Spleen (tissue), 11 donors: ENCODE data around the gene SCGB1D1. TPM values are rescaled to one million over a fixed set of nuclear protein-coding genes. Genes with fewer than 3 reads are reported as not detected.

Source experiments
- DNase-seq: peaks from one replicate; pipeline ENCODE4 v3.0.0-alpha.2; 2020
- H3K27ac ChIP-seq, 8 donors: fragments of 200-600 bp; sonication (generic) in 7 of 8; 1 replicate in 4 of 8; 2 replicates in 4 of 8; pipeline versions ENCODE4 v1.5.0 to v1.8.0; 2016 to 2021; ENCODE audit warnings: inconsistent platforms in 4 of 8, mild to moderate bottlenecking in 4 of 8, moderate library complexity in 1 of 8
- H3K27me3 ChIP-seq, 7 donors: fragments of 200-600 bp; sonication (generic) in 6 of 7; replicated peaks in 1 of 7; 1 replicate in 4 of 7; 2 replicates in 3 of 7; pipeline versions ENCODE4 v1.5.0 to v1.8.0; 2016 to 2021; ENCODE audit warnings: inconsistent platforms in 3 of 7, mild to moderate bottlenecking in 1 of 7
- H3K36me3 ChIP-seq, 6 donors: fragments of 200-600 bp; sonication (generic) in 5 of 6; 1 replicate in 4 of 6; 2 replicates in 2 of 6; pipeline versions ENCODE4 v1.5.0 to v1.8.0; 2016 to 2021; ENCODE audit warnings: inconsistent platforms in 2 of 6
- H3K4me1 ChIP-seq, 6 donors: fragments of 200-600 bp; sonication (generic) in 5 of 6; 1 replicate in 3 of 6; 2 replicates in 3 of 6; pipeline versions ENCODE4 v1.5.0 to v1.8.0; 2016 to 2021; ENCODE audit warnings: inconsistent platforms in 3 of 6
- H3K4me3 ChIP-seq, 8 donors: fragments of 200-600 bp; sonication (generic) in 7 of 8; 1 replicate in 4 of 8; 2 replicates in 4 of 8; pipeline versions ENCODE4 v1.5.0 to v1.8.0; 2016 to 2021; ENCODE audit warnings: inconsistent platforms in 4 of 8, mild to moderate bottlenecking in 4 of 8, moderate library complexity in 2 of 8
- H3K9me3 ChIP-seq, 8 donors: fragments of 200-600 bp; sonication (generic) in 7 of 8; 1 replicate in 4 of 8; 2 replicates in 4 of 8; pipeline versions ENCODE4 v1.5.0 to v1.8.0; 2016 to 2021; ENCODE audit warnings: inconsistent platforms in 4 of 8
- POLR2A ChIP-seq, 3 donors: fragments of 450-650 bp; IDR thresholded peaks; one replicate each; pipeline ENCODE4 v1.5.1; 2017; ENCODE audit warnings: antibody characterized with exemption in 3 of 3, mild to moderate bottlenecking in 1 of 3
- POLR2AphosphoS5 ChIP-seq, 3 donors: sonication (generic); formaldehyde crosslinking; IDR thresholded peaks; one replicate each; pipeline ENCODE4 v1.5.1; 2017; ENCODE audit warnings: antibody characterized with exemption in 3 of 3
- WGBS, 5 donors: extraction: QIAGEN DNeasy Blood & Tissue Kit in 3 of 5; methylation state at CpG; one replicate each; pipeline versions ENCODE4 v1.1.5 to v1.1.7; 2013 to 2018; 5-methylcytosine and 5-hydroxymethylcytosine counted together
- intact Hi-C: fragments of 100-400 bp; cut with DNase I; formaldehyde crosslinking; loops from one replicate; pipeline ENCODE4 v1.15.0; 2023; ENCODE audit warnings: low total_unique reads
- polyA plus RNA-seq, 3 donors: library from polyadenylated mRNA; stranded (reverse); fragments of 200-250 nt; gene quantifications; one replicate each; pipeline ENCODE4 v1.2.1, GENCODE V29; 2013
- total RNA-seq, 7 donors: library from RNA; depleted of rRNA in 3 of 7; stranded (reverse); fragments of >200 nt in 3 of 7; fragmentation: NEBNext Ultra II Directional in 4 of 7; extraction: Animal tissue kit (Norgen Biotek cat#: 25700) in 4 of 7; gene quantifications; one replicate each; pipeline versions ENCODE4 v1.1.0 to v1.2.1, GENCODE V29; 2016 to 2021
- TF ChIP-seq, protein P1 (sequence below), 11 experiments: fragments of 200-600 bp in 7 of 11; fragments of 450-650 bp in 4 of 11; sonication (generic) in 4 of 11; IDR thresholded peaks in 8 of 11; conservative IDR thresholded peaks in 3 of 11; 1 replicate in 7 of 11; 2 replicates in 4 of 11; pipeline versions ENCODE4 v1.4.0 to v1.8.0; 2016 to 2021; ENCODE audit warnings: antibody characterized with exemption in 11 of 11, inconsistent platforms in 4 of 11, mild to moderate bottlenecking in 1 of 11
- donor health status: healthy with polysubstance abuse.
- donor health status: DM: no; HTN: no; CAD: no; lungs with moderate emphysema.
- donor health status: DM: no; HTN: no; CAD: no.
- donor health status: Bipolar disorder and iron deficiency.
- donor health status: healthy.
- donor health status: DM: no; HTN: no; CAD: no.
- donor health status: DM: yes; HTN: yes; CAD: no.

Gene SCGB1D1
- total and polyA plus RNA-seq, 10 donors = not detected

DNA sequence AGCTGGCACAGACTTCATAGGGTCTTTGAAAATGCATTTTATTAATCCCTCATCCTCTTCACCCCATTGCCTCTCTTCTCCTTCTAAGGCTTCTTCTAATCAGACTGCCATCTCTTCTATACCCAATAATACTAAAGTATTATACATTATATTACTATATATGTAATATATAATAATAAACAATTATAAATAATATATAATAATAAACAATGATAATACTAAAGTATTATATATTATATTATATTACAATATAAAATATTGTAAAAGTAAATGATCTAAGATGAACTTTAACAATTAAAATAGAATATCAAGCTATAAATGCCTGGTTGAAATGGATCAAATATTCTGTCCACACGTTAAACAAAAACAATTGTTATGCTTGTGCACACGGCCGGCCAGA, 31.5 kb downstream of the SCGB1D1 start:
- Histone ChIP-seq H3K9me3 (peaks cover 19 to 47% (median 42%) of the 10 kb centered on the region in 8 donors), H3K27me3 (peaks cover 0 to 6% (median 0%) of the 10 kb centered on the region in 7 donors), H3K4me3 (no peak overlapping the region), H3K4me1 (no peaks in the 10 kb centered on the region), H3K27ac (no peak overlapping the region), H3K36me3 (no peaks in the 10 kb centered on the region)
- no peak for DNase-seq
- TF ChIP-seq POLR2AphosphoS5 (IDR thresholded peaks at IDR 0.05) (no peak), POLR2A (IDR thresholded peaks at IDR 0.05) (no peak)
- TF ChIP-seq, protein P1, sequence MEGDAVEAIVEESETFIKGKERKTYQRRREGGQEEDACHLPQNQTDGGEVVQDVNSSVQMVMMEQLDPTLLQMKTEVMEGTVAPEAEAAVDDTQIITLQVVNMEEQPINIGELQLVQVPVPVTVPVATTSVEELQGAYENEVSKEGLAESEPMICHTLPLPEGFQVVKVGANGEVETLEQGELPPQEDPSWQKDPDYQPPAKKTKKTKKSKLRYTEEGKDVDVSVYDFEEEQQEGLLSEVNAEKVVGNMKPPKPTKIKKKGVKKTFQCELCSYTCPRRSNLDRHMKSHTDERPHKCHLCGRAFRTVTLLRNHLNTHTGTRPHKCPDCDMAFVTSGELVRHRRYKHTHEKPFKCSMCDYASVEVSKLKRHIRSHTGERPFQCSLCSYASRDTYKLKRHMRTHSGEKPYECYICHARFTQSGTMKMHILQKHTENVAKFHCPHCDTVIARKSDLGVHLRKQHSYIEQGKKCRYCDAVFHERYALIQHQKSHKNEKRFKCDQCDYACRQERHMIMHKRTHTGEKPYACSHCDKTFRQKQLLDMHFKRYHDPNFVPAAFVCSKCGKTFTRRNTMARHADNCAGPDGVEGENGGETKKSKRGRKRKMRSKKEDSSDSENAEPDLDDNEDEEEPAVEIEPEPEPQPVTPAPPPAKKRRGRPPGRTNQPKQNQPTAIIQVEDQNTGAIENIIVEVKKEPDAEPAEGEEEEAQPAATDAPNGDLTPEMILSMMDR (IDR thresholded peaks at IDR 0.05 in 8 of 11, conservative IDR thresholded peaks at IDR 0.05 in 3 of 11) = no peak
- 86 to 98% (median 93%) methylated on average over 3 of the region's 3 CpGs for WGBS, 5 donors
- intact Hi-C loops = no loop called here

DNA sequence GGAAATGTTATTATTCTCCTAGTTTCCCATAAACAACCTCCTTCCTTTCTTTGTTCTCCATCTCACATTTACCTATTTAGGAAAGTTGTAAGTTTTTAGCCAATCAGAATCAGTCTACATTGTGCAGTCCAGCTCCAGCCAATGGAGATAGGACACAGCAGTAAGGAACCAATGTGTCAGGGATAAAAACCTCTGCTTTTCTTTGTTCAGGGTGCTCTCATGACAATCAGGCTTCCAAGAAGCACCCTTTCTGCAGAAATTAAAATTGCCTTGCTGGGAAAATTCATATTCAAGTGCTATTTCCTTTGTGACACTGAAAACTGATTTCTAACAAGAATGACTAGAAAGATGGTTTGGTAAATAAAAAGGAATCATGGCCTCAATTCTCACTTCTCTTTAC, 33.1 kb downstream of the SCGB1D1 start:
- no peak overlapping the region for H3K27ac ChIP-seq
- no peak overlapping the region for H3K4me3 ChIP-seq
- no peaks in the 10 kb centered on the region for H3K4me1 ChIP-seq
- H3K27me3 ChIP-seq = peaks cover 0 to 9% (median 0%) of the 10 kb centered on the region in 7 donors
- intact Hi-C loops = no loop called here
- no peaks in the 10 kb centered on the region for H3K36me3 ChIP-seq
- no peak for DNase-seq
- TF ChIP-seq POLR2AphosphoS5 (IDR thresholded peaks at IDR 0.05) (no peak), POLR2A (IDR thresholded peaks at IDR 0.05) (no peak)
- TF ChIP-seq, protein P1 (IDR thresholded peaks at IDR 0.05 in 8 of 11, conservative IDR thresholded peaks at IDR 0.05 in 3 of 11) = no peak
- peaks cover 19 to 47% (median 42%) of the 10 kb centered on the region in 8 donors for H3K9me3 ChIP-seq

DNA sequence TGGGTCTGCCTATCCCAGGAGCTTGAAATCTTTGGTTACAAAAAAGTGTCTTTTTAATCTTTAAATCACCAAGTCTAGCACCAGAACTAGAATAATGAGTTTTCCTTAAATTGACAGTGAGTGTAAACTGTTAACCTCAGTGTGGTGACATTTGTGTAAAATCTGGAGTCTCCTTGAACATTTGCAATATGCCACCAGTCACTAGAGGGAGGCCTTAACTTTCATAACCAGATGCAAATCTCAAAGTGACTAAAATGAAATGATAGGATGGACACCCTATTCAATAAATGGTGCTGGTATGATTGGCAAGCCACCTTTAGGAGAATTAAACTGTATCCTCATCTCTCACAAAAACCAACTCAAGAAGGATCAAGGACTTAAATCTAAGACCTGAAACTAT, 43.7 kb downstream of the SCGB1D1 start:
- H3K9me3 ChIP-seq = no peaks in the 10 kb centered on the region
- no peak overlapping the region for H3K4me3 ChIP-seq
- DNase-seq = no peak
- no peaks in the 10 kb centered on the region for H3K36me3 ChIP-seq
- H3K27me3 ChIP-seq = peaks cover 0 to 29% (median 0%) of the 10 kb centered on the region in 7 donors
- H3K27ac ChIP-seq = no peak overlapping the region
- intact Hi-C loops = no loop called here
- TF ChIP-seq POLR2A (IDR thresholded peaks at IDR 0.05) = no peak
- TF ChIP-seq, protein P1 (IDR thresholded peaks at IDR 0.05 in 8 of 11, conservative IDR thresholded peaks at IDR 0.05 in 3 of 11) = no peak
- TF ChIP-seq POLR2AphosphoS5 (IDR thresholded peaks at IDR 0.05) = no peak
- no peaks in the 10 kb centered on the region for H3K4me1 ChIP-seq

DNA sequence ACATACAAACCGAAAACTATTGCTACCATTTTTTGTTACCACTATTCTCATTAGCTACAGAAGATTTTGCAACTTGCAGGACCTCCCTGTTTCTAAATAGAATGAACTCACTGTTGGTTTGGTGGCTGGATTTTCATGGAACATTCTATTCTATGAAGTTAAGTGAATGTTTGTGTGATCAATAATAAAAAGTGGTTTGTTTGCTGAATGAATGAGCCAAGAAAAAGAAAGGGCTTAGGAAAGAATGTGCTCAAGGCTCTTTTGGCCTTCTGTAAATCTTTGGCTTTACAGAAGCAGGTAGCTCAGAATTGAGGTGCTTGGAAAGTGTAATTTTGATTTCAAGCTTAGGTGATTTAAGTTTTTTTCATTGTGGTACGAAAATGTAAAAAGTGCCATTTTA, 46.2 kb downstream of the SCGB1D1 start:
- no peaks in the 10 kb centered on the region for H3K36me3 ChIP-seq
- no peak for TF ChIP-seq POLR2A (IDR thresholded peaks at IDR 0.05)
- TF ChIP-seq, protein P1 (IDR thresholded peaks at IDR 0.05 in 8 of 11, conservative IDR thresholded peaks at IDR 0.05 in 3 of 11) = no peak
- no peak for TF ChIP-seq POLR2AphosphoS5 (IDR thresholded peaks at IDR 0.05)
- H3K27ac ChIP-seq = no peak overlapping the region
- intact Hi-C loops = no loop called here
- WGBS, 5 donors = 69 to 89% (median 86%) methylated on average over 2 of the region's 2 CpGs
- no peaks in the 10 kb centered on the region for H3K9me3 ChIP-seq
- no peak overlapping the region for H3K4me3 ChIP-seq
- H3K27me3 ChIP-seq = peaks cover 0 to 31% (median 0%) of the 10 kb centered on the region in 7 donors
- H3K4me1 ChIP-seq = no peaks in the 10 kb centered on the region
- no peak for DNase-seq
